Subcutaneous adipose tissue (tissue), 4 donors: Measurements from ENCODE around the gene SHH. TPM values are rescaled to one million over a fixed set of nuclear protein-coding genes. Genes with fewer than 3 reads are reported as not detected.

ENCODE experiments used
- total RNA-seq, 4 donors: library from RNA; depleted of rRNA; stranded (reverse); fragments of >200 nt; gene quantifications; one replicate each; pipeline ENCODE4 v1.1.0, GENCODE V29; 2016
- TF ChIP-seq, protein P1 (sequence below): fragments of 450-650 bp; IDR thresholded peaks from one replicate; pipeline ENCODE4 v1.5.1; 2016; ENCODE audit warnings: low read depth, mild to moderate bottlenecking, control low read depth, antibody characterized with exemption, moderate library complexity

SHH gene
- total RNA-seq, 4 donors from 2014 or later = not detected

DNA sequence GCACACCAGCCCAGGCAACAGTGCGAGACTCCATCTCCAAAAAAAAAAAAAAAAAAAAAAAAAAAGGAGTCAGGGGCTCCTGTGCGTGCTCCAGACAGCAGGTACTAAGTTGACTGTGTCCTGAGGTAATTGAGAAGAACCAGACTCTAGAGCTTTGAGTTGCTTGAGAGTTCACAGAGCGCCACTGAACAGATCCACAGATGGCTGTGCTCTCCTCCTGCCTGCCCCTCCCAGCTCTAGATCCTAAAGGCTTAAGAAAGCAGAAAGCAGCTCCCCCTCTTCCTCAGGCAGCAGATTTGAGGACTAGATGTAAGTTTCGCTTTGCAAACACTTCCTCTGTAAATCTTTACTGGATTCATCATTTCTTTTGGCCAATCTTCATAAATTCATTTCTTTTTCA is 38.7 kb downstream of the SHH start:
- TF ChIP-seq, protein P1, sequence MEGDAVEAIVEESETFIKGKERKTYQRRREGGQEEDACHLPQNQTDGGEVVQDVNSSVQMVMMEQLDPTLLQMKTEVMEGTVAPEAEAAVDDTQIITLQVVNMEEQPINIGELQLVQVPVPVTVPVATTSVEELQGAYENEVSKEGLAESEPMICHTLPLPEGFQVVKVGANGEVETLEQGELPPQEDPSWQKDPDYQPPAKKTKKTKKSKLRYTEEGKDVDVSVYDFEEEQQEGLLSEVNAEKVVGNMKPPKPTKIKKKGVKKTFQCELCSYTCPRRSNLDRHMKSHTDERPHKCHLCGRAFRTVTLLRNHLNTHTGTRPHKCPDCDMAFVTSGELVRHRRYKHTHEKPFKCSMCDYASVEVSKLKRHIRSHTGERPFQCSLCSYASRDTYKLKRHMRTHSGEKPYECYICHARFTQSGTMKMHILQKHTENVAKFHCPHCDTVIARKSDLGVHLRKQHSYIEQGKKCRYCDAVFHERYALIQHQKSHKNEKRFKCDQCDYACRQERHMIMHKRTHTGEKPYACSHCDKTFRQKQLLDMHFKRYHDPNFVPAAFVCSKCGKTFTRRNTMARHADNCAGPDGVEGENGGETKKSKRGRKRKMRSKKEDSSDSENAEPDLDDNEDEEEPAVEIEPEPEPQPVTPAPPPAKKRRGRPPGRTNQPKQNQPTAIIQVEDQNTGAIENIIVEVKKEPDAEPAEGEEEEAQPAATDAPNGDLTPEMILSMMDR = no peak

DNA sequence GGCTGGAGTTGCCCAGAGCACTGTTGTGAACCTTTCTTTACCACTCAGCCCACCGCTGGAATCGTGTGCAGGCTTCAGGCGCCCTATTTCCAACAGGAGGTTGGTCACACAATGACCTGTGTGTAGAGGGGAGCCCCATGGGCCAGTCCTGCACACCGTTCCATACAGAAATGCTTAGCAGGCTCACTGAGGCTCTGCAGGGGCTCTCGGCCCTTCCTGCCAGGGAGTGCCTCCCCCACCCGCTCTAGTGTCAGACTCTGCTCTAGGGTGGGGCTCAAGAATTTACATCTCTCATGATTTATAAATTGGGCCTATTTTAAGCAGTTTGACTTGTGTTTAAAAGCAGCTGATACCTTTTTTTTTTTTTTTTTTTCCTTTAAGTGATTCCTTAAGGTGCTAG is 42.0 kb downstream of the SHH start:
- TF ChIP-seq, protein P1 = no peak

DNA sequence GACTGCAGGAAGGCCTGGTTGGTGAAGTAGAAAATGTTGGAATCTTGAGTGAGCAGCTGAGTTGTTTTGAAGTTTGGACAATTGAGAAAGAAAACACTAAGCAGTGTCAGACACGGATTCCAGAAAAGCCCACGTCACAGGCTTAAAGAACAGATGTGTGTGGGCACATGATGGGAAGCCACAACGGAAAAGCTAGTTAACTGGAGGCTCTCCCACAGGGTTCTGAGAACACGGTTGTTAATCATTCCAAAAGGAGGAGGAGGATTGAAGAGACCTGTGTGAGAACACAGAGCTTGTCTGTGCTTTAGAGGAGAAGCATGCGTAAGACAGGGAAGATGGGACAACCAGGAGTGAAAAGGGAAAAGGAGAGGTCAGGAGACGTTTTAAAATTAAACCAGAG is 42.6 kb downstream of the SHH start:
- TF ChIP-seq, protein P1 = no peak

DNA sequence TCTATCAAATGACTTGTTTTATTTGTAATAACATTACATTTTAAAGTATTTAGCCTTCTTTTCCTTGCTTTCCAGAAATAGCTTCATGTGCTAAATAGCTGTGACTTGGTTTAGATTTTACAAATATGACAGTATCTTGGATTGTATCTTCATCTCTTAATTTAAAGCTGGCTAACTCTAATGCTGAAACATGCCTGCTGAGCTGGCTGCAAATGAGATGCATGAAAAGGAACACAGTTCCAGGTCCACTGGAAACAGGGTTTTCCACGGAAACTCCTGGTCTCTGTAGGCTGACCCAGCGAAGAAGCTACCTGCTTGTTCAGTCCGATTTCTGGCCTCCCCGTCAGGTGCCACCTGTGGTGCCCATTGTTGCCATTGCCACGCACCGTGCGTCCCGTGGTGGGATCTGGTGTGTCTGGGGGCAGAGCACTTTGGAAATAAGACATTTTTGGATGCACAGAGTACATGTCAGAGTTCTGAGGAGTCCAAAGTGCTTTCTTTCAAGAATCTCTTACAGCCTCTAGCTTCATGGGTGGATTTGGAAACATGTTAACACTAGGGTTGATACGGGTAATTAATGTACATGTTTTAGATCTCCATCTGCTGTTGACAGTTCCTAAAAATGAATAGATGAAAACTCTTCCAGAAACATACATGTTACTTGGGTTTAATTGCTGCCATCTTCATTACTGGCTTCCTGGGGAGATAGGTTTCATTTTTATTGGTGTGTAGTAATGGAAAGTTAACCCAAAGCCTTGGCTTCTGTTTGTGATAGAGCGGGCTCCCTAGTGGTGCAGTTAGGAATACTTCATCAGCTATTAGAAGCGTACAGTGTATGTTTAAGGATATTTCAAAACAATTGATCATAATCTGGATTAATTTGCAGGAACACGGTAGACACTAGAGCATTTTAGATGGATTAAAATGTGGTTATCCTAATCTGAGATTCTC is 45.0 kb downstream of the SHH start:
- TF ChIP-seq, protein P1 = no peak

DNA sequence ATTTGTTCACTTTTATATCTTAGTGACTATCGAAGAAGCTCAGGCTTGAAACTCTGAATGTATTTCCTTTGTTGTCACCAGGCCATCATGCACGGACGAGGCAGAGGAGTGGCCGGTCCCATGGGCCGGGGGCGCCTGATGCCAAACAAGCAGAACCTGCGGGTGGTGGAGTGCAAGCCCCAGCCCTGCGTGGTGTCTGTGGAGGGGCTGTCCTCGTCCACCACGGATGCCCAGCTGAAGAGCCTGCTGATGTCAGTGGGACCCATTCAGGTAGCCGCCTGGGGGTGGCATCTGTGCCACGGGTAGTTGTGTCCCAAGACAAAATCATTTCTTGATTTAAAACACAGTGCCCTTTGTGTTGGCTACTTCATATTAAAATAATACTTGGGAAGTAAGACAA is 45.9 kb downstream of the SHH start:
- TF ChIP-seq, protein P1 = no peak

DNA sequence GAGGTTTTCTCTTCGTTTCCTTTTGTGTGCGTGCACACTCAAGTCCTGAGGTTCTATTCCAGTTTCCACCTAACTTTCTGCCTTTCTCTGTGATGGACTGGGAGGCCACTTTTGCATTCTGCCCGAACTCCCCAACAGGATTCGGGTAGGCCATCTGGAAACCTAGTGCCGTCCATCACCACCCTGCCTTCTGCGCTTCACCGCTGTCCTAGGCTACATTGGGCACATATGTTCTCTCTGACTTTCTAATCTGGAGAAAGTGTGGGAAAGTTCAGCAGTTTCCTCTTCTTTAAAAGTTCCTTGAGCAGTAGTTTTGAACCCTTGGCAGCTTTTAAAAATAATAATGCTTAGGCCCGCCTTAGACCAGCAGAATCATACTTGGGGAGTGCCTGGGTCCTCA is 46.8 kb downstream of the SHH start:
- TF ChIP-seq, protein P1 = no peak

DNA sequence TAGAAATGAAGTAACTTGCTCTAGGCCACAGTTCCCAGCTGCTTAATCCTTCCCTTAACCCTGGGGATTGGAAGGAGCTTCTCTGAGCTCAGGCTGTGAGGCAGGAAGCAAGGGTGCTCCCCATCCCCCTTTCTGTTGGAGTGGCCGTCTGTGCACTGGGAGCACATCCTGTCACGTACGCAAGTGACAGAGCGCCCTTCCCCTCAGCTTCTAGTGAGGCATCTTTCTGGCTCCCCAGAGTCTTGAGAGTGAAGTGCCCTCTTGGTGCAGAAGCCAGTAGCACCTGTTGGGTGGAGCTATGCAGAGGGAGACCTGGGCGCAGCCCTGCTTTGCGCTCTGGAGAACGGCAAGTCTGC is 47.8 kb downstream of the SHH start:
- TF ChIP-seq, protein P1 = no peak
